IPS DF 4.7 (cell line): ENCODE measurements around the gene SEPTIN10.
"Not testable (repeated sequence)": the region's sequence is repeated elsewhere in the genome, so short reads cannot be mapped to it uniquely, and the experiment has no call there.

ENCODE experiments used
- DNase-seq: peaks from one replicate; pipeline ENCODE4 v3.0.0-alpha.2; 2013; ENCODE audit warnings: low spot score; ENCODE audit errors: extremely low read depth

The SEPTIN10 gene

GRCh38 chr2:109633284-109633961, 19.7 kb upstream of the SEPTIN10 start:
- no peak for DNase-seq

GRCh38 chr2:109632158-109632789, 18.5 kb upstream of the SEPTIN10 start:
- no peak for DNase-seq

- no peak for DNase-seq
Observed at GRCh38 chr2:109631741-109632140, 18.0 kb upstream of the SEPTIN10 start.

GRCh38 chr2:109630441-109631430, 17.0 kb upstream of the SEPTIN10 start:
- no peak for DNase-seq

GRCh38 chr2:109629867-109630266, 16.1 kb upstream of the SEPTIN10 start:
- no peak for DNase-seq

GRCh38 chr2:109628321-109628720, 14.6 kb upstream of the SEPTIN10 start:
- not testable (repeated sequence) for DNase-seq

- no peak for DNase-seq
Observed at GRCh38 chr2:109624339-109624738, 10.6 kb upstream of the SEPTIN10 start.

GRCh38 chr2:109623923-109624322, 10.2 kb upstream of the SEPTIN10 start:
- DNase-seq = no peak

- no peak for DNase-seq
Observed at GRCh38 chr2:109623297-109623696, 9.5 kb upstream of the SEPTIN10 start.

GRCh38 chr2:109619032-109619615, 5.4 kb upstream of the SEPTIN10 start:
- no peak for DNase-seq

GRCh38 chr2:109616184-109616583, 2.4 kb upstream of the SEPTIN10 start:
- DNase-seq = no peak

- no peak for DNase-seq
Observed at GRCh38 chr2:109615637-109616144, 1.9 kb upstream of the SEPTIN10 start.

- no peak for DNase-seq
Observed at GRCh38 chr2:109614715-109615636, 1.2 kb upstream of the SEPTIN10 start.

GRCh38 chr2:109613081-109613921, 465 bp downstream of the SEPTIN10 start:
- no peak for DNase-seq

- DNase-seq = no peak
Observed at GRCh38 chr2:109611467-109612095, 2.2 kb downstream of the SEPTIN10 start.

GRCh38 chr2:109609352-109610024, 4.3 kb downstream of the SEPTIN10 start:
- no peak for DNase-seq

- no peak for DNase-seq
Observed at GRCh38 chr2:109607766-109608165, 6.0 kb downstream of the SEPTIN10 start.

GRCh38 chr2:109604597-109604996, 9.2 kb downstream of the SEPTIN10 start:
- no peak for DNase-seq
